Right cardiac atrium (tissue), 5 donors: ENCODE measurements around the gene KRT84. TPM values are rescaled to one million over a fixed set of nuclear protein-coding genes. Genes with fewer than 3 reads are reported as not detected.
"Not testable (repeated sequence)": the region's sequence is repeated elsewhere in the genome, so short reads cannot be mapped to it uniquely, and the experiment has no call there.

ENCODE experiments used
- ATAC-seq, 2 donors: fragments of 200-7000 bp; cut with Tn5 transposase; one replicate each; pipeline versions ENCODE4 v1.8.0 to v1.9.1; 2020; ENCODE audit warnings: moderate library complexity in 2 of 2, mild to moderate bottlenecking in 1 of 2
- DNase-seq, 3 donors: peaks; one replicate each; pipeline ENCODE4 v3.0.0-alpha.2; 2020
- H3K27ac ChIP-seq: one replicate; pipeline ENCODE4 v1.5.1; 2013; ENCODE audit warnings: mild to moderate bottlenecking, low read length, control low read depth, moderate library complexity
- H3K27me3 ChIP-seq: one replicate; pipeline ENCODE4 v1.6.1; 2013; ENCODE audit not compliant: control insufficient read depth, insufficient read depth
- H3K4me1 ChIP-seq: one replicate; pipeline ENCODE4 v1.6.1; 2013; ENCODE audit warnings: low read length; ENCODE audit not compliant: control insufficient read depth, insufficient read depth
- H3K4me3 ChIP-seq: one replicate; pipeline ENCODE4 v1.5.1; 2013; ENCODE audit warnings: low read length, control low read depth
- H3K9me3 ChIP-seq: one replicate; pipeline ENCODE4 v1.6.1; 2013; ENCODE audit warnings: low read length; ENCODE audit not compliant: control insufficient read depth
- WGBS: extraction: QIAGEN DNeasy Blood & Tissue Kit; methylation state at CpG from one replicate; pipeline ENCODE4 v1.1.7; 2013; 5-methylcytosine and 5-hydroxymethylcytosine counted together
- intact Hi-C, 4 donors: fragments of 100-400 bp; cut with DNase I; formaldehyde crosslinking; loops; one replicate each; pipeline versions ENCODE4 v1.11.0 to v1.14.0; 2022 to 2023
- polyA plus RNA-seq: library from polyadenylated mRNA; stranded (reverse); fragments of 200-250 nt; gene quantifications from one replicate; pipeline ENCODE4 v1.2.3, GENCODE V29; 2013
- total RNA-seq, 4 donors: library from RNA; stranded (reverse); fragmentation: NEBNext Ultra II Directional; extraction: Animal tissue kit (Norgen Biotek cat#: 25700); gene quantifications; one replicate each; pipeline ENCODE4 v1.2.1, GENCODE V29; 2021
- donor health status: healthy with polysubstance abuse.
- donor health status: DM: no; HTN: yes; CAD: no.
- donor health status: DM: no; HTN: no; CAD: no.
- donor health status: DM: no; HTN: yes; CAD: no; lungs with severe emphysema.
- donor health status: DM: yes; HTN: yes; CAD: no.

KRT84 gene
- total and polyA plus RNA-seq, 5 donors, result not detected

DNA sequence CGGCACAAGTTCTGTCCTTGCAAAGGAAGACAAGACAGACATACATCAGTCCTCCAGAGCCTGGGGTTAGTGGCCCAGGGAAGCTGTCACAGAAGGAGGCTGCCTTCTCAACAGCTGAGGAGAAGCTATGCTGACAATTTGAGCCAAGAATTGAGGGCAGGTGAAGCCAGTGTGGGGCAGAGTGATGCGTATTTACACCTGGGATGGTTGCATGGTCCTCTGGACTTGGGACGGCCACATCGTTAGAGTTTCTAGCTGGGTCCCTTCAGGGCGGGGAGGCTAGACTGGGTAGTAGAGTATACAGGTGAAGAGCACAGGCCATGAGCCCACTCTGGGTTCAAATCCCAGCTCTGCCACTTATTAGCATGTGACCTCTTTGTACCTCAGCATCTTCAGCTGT lies 34.7 kb downstream of the KRT84 start:
- H3K9me3 ChIP-seq, result no peaks in the 10 kb centered on the region
- H3K27me3 ChIP-seq, result no peaks in the 10 kb centered on the region
- no peaks in the 10 kb centered on the region for H3K4me1 ChIP-seq
- ATAC-seq (no peak), DNase-seq (no peak)
- H3K27ac ChIP-seq, result no peak overlapping the region
- intact Hi-C loops, result no loop called here
- no peak overlapping the region for H3K4me3 ChIP-seq
- 95% methylated on average over 5 of the region's 5 CpGs for WGBS

DNA sequence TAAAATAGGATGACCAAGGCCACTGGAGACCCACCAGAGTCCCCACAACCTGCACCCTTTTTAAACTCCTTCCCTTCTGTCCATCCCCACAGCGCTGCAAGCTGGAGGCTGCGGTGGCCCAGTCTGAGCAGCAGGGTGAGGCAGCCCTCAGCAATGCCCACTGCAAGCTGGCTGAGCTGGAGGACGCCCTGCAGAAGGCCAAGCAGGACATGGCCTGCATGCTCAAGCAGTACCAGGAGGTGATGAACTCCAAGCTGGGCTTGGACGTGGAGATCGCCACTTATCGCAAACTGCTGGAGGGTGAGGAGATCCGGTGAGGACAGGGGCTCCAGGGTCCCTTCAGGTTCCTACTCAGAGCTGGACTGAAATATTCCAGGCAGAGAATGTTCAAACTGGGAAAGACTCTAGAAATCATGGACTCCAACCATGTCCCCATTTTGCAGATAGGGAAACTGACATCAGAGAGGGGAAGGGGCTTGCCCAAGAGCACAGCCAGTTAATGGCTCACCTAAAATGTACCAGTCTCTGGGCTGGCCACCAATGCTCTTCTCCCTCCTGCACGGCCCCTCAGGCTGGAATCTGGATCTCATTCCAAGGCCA lies 35.3 kb downstream of the KRT84 start:
- DNase-seq, result no peak
- intact Hi-C loops, result no loop called here
- H3K4me3 ChIP-seq, result no peak overlapping the region

DNA sequence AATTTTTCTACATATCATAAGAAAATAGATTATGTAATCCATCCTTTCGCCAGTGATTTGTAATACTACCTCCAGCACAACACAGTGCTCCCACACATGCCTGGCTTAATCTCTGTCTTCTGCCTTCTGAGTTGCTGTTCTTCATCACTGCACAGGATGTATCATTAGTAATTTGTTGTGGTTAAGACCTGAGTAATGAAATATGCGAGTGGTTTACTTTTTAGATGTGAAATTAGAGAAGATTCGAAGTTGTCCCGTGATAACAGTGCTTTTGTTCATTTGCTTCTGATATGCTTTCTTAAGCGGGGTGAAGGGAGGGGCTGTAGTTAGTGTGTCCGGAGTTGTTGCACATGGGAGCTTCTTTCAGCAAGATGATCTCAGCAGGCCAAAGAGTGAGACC lies 36.3 kb downstream of the KRT84 start:
- intact Hi-C loops, result no loop called here
- ATAC-seq (no peak), DNase-seq (no peak)
- Histone ChIP-seq H3K27ac (no peak overlapping the region), H3K27me3 (no peaks in the 10 kb centered on the region), H3K4me3 (no peak overlapping the region), H3K4me1 (no peaks in the 10 kb centered on the region), H3K9me3 (peaks cover under 1% of the 10 kb centered on the region)
- WGBS, result 56% methylated on average over 6 of the region's 6 CpGs

More for the DNA sequence above, 35.3 kb downstream of the KRT84 start:
- H3K27me3 ChIP-seq, result no peaks in the 10 kb centered on the region
- no peak overlapping the region for H3K27ac ChIP-seq
- no peaks in the 10 kb centered on the region for H3K9me3 ChIP-seq
- 92% methylated on average over 8 of the region's 8 CpGs for WGBS
- no peaks in the 10 kb centered on the region for H3K4me1 ChIP-seq
- ATAC-seq, result no peak

DNA sequence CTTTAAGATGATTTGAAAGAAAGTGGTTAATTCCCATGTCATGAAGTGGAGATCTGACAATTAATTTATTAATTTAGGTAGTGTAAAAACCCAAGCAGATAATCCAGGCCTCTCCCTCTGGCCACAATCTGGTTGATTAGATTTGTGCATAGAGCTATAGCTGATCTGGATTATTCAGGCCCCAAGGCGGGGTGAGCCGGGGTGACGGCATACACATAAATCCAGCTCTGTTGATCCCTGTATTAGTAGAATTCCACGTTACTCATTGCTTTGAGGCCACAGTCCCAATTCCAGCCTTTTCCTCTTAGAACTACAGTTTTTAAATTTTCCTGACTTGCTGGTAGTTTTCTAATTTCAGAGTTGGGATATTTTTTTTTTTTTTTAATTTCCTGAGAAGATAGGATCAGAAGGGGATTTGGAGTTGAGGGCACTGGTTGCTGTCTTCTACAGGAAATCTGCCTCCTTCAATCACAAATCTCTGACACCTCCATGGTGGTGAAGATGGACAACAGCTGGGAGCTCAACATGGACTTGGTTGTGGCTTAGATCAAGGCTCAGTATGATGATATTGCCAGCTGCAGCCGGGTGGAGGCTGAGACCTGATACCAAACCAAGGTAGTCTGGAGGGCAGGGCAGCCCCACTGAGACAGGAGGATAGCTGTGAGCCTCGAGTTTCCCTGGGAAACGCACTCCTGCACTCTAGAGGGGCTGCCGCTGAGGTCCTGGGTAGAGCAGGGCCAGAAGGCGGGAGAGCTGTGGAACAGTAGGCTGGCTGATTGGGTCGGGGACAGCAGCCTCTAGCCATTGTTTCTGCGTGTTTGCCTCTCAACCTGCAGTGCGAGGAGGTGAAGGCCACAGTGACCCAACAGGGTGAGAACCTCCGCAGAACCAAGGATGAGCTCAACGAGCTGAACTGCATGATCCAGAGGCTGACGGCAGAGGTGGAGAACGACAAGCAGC lies 37.6 kb downstream of the KRT84 start:
- WGBS, result 70% methylated on average over 16 of the region's 16 CpGs
- no peaks in the 10 kb centered on the region for H3K4me1 ChIP-seq
- H3K4me3 ChIP-seq, result no peak overlapping the region
- ATAC-seq (no peak), DNase-seq (no peak)
- H3K27ac ChIP-seq, result no peak overlapping the region
- peaks cover 3% of the 10 kb centered on the region for H3K9me3 ChIP-seq
- H3K27me3 ChIP-seq, result no peaks in the 10 kb centered on the region
- intact Hi-C loops, result no loop called here

DNA sequence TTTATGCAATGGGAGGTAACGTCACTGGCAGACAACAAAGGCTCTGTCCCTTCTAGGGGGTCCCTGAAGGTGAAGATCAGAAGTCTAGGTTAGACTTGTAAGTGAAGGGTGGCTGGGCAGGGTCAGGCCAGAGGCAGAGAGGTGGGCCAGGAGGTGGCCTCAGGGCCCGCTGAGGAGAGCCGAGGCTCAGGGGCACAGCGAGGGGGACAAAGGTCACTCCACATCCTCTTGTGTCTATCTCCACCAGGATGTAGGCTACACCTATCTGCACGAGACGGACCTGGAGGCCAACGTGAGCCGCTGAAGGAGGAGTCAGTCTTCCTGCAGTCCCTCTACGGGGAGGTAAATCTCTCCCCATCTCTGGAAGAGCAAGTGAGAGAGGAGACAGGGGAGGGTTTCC lies 38.4 kb downstream of the KRT84 start:
- Histone ChIP-seq H3K27ac (no peak overlapping the region), H3K4me1 (no peaks in the 10 kb centered on the region), H3K9me3 (peaks cover 3% of the 10 kb centered on the region), H3K4me3 (no peak overlapping the region), H3K27me3 (no peaks in the 10 kb centered on the region)
- DNase-seq, result no peak
- 73% methylated on average over 9 of the region's 9 CpGs for WGBS
- ATAC-seq, result no peak
- intact Hi-C loops, result no loop called here

DNA sequence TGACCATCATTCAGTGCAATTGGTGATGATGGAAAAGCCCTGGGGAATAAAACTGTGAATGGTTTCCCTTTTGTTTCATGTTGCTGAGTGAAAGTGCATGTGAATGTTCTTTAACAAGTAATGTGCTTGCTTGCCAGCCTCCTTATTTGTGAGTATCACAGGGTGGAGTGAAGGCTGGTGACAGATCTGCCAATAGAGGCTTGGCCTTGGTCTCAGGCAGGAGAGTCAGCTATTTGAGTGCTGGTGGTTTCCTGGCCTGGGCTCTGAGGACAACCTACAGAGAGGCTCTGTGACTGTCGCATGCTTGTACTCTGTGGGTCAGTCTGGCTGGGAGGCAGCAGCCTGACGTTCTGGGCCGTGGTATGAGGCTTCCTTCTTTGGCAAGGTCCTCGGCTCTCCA lies 38.9 kb downstream of the KRT84 start:
- H3K27me3 ChIP-seq, result no peaks in the 10 kb centered on the region
- H3K4me3 ChIP-seq, result no peak overlapping the region
- no peak for DNase-seq
- peak; percentile 31 to 67 for ATAC-seq
- H3K4me1 ChIP-seq, result no peaks in the 10 kb centered on the region
- peaks cover 3% of the 10 kb centered on the region for H3K9me3 ChIP-seq
- 20% methylated on average over 4 of the region's 4 CpGs for WGBS
- no peak overlapping the region for H3K27ac ChIP-seq
- intact Hi-C loops, result no loop called here

DNA sequence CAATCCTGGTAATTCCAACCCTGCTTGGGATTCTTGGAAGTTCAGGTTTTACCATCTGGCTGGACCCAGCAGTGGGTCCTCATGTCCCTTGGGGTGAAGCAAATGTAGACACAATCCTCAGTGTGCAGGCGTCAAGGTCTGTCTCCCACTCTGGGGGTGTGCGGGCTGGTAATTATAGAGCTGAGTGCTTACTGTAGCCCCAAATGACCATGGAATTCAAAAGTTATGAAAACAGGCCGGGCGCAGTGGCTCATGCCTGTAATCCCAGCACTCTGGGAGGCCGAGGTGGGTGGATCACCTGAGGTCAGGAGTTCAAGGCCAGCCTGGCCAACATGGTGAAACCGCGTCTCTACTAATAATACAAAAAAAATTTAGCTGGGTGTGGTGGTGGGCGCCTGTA lies 40.4 kb downstream of the KRT84 start:
- H3K27ac ChIP-seq, DNase-seq, ATAC-seq, H3K9me3 ChIP-seq, H3K27me3 ChIP-seq, H3K4me1 ChIP-seq, H3K4me3 ChIP-seq, intact Hi-C loops: not testable (repeated sequence)
- WGBS, result 89% methylated on average over 8 of the region's 8 CpGs

DNA sequence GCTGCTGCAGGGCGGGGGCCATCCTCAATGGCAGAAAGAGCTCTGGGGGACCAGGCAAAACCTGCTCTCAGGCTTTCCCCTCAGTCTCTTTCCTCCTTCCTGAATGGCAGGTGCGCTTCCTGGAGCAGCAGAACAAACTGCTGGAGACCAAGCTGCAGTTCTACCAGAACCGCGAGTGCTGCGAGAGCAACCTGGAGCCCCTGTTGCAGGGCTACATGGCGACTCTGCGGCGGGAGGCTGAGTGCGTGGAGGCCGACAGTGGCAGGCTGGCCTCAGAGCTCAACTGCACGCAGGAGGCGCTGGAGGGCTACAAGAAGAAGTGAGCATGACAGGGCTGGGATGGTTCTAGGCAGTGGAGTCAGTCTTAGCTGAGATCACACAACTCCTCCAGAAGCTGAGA lies 41.3 kb downstream of the KRT84 start:
- Histone ChIP-seq H3K4me3 (no peak overlapping the region), H3K9me3 (peaks cover 3% of the 10 kb centered on the region), H3K27ac (no peak overlapping the region), H3K4me1 (no peaks in the 10 kb centered on the region), H3K27me3 (no peaks in the 10 kb centered on the region)
- WGBS, result 90% methylated on average over 12 of the region's 12 CpGs
- intact Hi-C loops, result no loop called here
- no peak for DNase-seq
- no peak for ATAC-seq

DNA sequence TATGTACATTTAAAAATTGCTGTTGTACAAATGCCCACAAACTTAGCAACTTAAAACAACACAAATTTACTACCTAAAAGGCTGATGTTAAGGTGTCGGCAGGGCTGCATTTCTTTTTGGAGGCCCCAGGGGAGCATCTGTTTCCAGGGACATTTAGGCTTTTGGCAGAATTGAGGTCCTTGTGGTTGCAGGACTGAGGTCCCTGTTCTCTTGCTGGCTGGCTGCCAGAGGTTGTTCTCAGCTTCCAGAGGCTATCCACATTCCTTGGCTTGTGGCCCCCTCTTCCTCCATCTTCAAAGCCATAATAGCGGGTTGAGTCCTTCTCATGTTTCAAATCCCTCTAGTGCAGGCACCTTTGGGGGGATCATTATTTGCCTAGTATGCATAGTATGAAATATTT lies 41.9 kb downstream of the KRT84 start:
- H3K27me3 ChIP-seq, result no peaks in the 10 kb centered on the region
- ATAC-seq, result no peak
- H3K4me3 ChIP-seq, result no peak overlapping the region
- H3K9me3 ChIP-seq, result peaks cover 3% of the 10 kb centered on the region
- WGBS, result 91% methylated on average over 2 of the region's 2 CpGs
- intact Hi-C loops, result no loop called here
- no peak overlapping the region for H3K27ac ChIP-seq
- no peak for DNase-seq
- no peaks in the 10 kb centered on the region for H3K4me1 ChIP-seq

DNA sequence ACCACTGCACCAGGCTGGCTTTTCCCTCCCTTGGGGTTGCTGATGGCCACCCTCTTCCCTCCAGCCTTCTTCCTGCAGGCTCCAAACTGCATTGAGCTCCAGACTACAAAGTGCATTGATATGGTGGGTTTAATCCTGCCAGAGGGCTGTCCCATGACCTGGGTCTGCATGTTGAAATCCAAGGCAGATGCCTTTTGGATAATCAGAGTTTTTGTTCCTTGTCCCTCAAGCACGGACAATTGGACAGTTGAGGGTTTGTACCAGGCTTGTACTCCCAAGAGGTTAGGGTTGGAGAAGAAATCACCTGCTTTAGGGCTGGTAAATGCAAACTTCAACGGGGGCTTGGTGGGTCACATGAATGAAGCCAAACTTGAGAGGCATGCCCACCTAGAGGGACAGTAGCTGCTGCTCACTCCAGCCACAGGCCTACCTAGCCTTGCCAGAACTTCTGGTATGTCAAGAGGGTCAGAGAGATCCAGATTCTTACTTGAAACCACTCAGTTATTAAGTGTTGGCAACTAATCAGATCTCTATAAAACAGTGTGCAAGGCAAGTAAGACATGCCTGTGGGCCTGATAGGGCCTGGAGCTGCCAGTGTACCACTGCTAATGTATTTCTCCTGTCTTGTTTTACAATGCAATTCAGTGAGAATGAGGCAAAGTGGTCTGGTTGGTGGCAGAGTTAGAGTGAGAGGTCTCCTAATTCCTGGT lies 42.5 kb downstream of the KRT84 start:
- Histone ChIP-seq H3K4me3 (no peak overlapping the region), H3K27ac (no peak overlapping the region), H3K27me3 (no peaks in the 10 kb centered on the region), H3K9me3 (peaks cover 3% of the 10 kb centered on the region), H3K4me1 (no peaks in the 10 kb centered on the region)
- intact Hi-C loops, result no loop called here
- ATAC-seq (no peak), DNase-seq (no peak)
- WGBS, result 84% methylated on average over 2 of the region's 2 CpGs

DNA sequence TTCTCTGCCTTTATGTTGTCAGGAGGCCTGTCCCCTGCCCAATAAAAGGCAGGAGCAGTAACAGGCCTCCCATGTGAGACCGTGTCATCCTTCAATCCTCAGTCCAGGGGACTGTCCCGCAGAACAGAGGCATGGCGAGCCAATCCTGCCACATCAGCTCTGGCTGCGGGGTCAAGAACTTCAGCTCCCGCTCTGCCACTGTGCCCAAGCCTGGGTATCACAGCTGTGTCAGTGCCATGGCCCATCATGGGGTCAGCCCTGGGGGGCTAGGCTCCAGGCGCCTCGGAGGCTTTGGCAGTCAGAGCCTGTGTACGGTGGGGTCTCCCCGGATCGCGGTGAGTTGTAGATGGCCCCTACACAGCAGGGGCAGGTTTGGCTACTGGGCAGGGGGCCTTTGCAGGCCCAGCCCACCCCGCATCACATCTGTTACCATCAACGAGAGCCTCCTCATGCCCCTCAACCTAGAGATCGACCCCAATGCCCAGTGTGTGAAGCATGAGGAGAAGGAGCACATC lies 44.3 kb downstream of the KRT84 start:
- no peak for ATAC-seq
- Histone ChIP-seq H3K27ac (no peak overlapping the region), H3K27me3 (no peaks in the 10 kb centered on the region), H3K9me3 (peaks cover 3% of the 10 kb centered on the region), H3K4me3 (no peak overlapping the region), H3K4me1 (no peaks in the 10 kb centered on the region)
- WGBS, result 90% methylated on average over 14 of the region's 14 CpGs
- DNase-seq, result no peak
- intact Hi-C loops, result no loop called here
